Ramos (cell line): ENCODE data around the gene MAL.
"Not testable (repeated sequence)": the region's sequence is repeated elsewhere in the genome, so short reads cannot be mapped to it uniquely, and the experiment has no call there.

Source experiments
- in situ Hi-C: fragments of 300-500 bp; cut with MboI; formaldehyde crosslinking; loops from one replicate; pipeline ENCODE4 v1.14.3; 2022; ENCODE audit warnings: low sequenced_read_pairs; ENCODE audit not compliant: unreplicated experiment

The MAL gene

GRCh38 chr2:95031076-95031725, 5.7 kb downstream of the MAL start:
- in situ Hi-C loops = no loop called here

GRCh38 chr2:95031726-95032116, 6.2 kb downstream of the MAL start:
- in situ Hi-C loops = no loop called here

DNA sequence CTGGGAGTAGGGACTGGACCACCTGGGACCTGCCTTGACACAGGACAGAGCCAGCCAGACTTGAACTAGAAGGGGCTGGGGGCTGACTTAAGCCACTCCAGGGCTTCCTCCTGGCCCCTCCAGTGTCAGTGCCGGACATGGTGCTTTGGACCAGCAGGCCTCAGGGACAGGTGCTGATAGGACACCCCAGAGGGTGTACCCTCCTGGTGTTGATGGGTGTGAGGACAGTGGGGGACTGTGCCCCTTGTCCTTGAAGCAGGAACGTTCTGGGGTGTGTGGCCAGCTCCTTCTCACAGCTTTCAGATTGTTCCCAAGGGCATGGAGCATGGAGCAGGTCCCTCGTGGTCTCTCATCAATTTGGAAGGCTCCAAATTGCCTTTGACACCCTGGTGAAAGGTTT, 6.8 kb downstream of the MAL start:
- in situ Hi-C loops = no loop called here

DNA sequence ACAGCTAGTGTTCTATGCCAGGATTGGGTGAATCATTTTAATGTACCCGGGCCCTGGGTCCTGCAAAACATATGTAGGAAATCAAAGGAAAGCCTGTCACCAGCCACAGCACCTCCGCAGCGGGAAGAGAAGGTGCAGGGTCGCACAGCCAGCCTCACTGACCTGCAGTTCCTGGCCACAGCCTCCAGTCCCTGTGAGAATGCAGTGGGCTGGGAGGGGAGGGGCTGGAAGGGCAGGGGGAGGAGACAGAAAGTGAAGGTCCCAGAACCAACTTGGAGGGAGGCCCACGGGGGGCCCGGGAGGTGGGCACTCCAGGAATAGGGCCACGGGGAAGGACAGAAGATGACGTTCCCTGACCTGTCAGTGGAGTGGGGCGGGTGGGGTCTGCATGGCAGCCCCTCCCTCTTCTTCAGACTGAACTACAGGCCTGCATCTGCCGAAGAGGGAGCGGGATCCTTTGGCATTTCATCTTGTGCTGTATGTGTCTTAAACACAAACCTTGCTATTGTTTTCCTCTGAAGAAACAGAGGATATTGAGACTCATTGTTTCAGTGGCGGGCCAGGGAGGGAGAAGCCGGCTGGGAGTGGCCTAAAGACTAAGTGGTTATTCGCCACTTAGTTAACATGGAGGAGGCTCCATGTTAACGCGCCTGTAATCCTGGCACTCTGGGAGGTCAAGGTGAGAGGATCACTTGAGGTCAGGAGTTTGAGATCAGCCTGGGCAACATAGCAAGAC, 7.5 kb downstream of the MAL start:
- in situ Hi-C loops = no loop called here

- in situ Hi-C loops = no loop called here
These were observed 8.7 kb downstream of the MAL start for GRCh38 chr2:95034221-95034620.

GRCh38 chr2:95034818-95035217, 9.3 kb downstream of the MAL start:
- in situ Hi-C loops = no loop called here

DNA sequence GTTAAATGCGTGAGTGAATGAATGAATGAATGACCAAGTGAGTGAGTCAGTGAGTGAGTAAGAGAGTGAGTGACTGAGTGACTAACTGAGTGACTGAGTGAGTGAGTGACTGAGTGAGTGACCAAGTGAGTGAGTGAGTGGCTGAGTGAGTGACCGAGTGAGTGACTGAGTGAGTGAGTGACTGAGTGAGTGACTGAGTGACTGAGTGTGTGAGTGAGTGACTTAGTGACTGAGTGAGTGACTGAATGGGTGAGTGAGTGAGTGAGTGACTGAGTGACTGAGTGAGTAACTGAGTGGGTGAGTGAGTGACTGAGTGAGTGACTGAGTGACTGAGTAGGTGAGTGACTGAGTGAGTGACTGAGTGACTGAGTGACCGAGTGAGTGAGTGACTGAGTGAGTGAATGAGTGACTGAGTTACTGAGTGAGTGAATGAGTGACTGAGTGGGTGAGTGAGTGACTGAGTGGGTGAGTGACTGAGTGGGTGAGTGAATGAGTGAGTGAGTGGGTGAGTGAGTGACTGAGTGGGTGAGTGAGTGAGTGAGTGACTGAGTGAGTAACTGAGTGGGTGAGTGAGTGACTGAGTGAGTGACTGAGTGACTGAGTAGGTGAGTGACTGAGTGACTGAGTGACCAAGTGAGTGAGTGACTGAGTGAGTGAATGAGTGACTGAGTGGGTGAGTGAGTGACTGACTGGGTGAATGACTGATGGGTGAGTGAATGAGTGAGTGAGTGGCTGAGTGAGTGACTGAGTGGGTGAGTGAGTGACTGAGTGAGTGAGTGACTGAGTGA, 11.3 kb downstream of the MAL start:
- in situ Hi-C loops = no loop called here

- in situ Hi-C loops = no loop called here
These were observed 11.9 kb downstream of the MAL start for GRCh38 chr2:95037384-95037839.

GRCh38 chr2:95037841-95038585, 12.5 kb downstream of the MAL start:
- in situ Hi-C loops = not testable (repeated sequence)

DNA sequence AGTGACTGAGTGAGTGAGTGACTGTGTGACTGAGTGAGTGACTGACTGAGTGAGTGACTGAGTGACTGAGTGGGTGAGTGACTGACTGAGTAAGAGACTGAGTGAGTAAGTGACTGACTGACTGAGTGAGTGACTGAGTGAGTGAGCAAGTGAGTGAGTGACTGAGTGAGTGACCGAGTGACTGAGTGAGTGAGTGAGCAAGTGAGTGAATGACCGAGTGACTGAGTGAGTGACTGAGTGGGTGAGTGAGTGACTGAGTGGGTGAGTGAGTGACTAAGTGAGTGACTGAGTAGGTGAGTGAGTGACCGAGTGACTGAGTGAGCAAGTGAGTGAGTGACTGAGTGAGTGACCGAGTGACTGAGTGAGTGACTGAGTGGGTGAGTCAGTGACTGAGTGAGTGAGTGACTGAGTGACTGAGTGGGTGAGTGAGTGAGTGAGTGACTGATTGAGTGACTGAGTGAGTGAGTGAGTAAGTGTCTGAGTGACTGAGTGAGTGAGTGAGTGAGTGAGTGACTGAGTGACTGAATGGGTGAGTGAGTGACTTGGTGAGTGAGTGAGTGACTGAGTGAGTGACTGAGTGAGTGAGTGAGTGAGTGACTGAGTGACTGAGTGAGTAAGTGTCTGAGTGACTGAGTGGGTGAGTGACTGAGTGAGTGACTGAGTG, 13.3 kb downstream of the MAL start:
- in situ Hi-C loops = no loop called here

DNA sequence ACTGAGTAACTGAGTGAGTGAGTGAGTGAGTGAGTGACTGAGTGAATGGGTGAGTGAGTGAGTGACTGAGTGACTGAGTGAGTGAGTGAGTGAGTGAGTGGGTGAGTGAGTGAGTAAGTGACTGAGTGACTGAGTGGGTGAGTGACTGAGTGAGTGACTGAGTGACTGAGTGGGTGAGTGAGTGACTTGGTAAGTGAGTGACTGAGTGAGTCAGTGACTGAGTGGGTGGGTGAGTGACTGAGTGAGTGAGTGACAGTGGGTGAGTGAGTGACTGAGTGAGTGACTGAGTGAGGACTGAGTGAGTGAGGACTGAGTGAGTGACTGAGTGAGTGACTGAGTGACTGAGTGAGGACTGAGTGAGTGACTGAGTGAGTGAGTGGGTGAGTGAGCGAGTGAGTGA, 13.9 kb downstream of the MAL start:
- in situ Hi-C loops = no loop called here

- in situ Hi-C loops = no loop called here
These were observed 14.5 kb downstream of the MAL start for GRCh38 chr2:95039978-95040377.

DNA sequence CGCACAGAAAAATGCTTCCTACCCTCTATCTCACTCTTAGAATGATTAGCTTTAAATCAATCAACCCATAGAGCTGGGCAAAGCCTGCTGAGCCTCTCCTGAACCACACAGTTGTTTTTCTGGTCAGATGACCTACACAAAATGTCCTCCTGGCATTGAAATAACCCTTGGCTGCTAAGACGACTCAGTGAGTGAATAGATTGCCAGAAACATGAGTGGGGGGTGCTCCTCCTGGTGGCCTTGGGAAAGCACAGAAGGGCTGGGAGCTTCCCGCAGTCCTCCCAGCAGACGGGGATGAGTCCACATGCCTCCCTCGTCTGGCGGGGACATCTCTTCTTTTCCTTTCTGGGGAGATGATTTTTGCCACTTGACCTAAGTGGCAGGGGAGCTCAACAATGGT, 14.9 kb downstream of the MAL start:
- in situ Hi-C loops = no loop called here

DNA sequence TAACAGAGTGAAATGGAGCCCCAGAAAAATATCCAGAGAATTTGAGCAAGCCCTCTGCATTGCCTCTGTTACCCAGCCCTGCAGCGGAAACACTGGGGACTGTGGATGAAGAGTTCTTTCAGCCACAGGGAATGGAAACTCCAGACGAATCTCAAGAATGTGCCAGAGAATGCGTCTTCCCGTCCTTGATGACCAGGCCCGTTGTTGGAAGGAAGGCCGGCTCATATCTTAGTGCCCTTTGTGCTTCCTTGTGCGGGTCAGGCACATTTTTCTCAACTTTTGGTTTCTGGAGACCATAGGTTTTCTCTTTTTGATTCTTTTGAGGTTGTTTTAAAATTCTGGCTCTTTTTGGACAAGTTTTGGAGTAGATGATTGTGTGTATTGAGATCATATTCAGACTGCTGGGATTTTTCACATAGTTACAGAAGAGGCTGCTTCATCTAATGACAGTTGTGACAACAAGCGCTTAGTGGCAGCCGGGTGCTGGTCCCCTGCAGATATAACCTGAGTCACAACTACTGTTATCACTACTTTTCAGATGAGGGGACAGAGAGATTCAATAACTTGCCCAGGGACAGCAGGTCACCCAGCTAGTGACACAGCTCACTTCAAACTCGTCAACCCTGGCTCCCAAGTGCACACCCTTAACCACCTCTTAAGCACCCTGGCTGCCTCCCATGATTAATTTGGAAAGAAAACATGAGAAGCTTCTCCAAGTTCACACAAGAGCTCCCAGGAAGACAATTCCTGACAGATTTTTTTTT, 15.7 kb downstream of the MAL start:
- in situ Hi-C loops = no loop called here

DNA sequence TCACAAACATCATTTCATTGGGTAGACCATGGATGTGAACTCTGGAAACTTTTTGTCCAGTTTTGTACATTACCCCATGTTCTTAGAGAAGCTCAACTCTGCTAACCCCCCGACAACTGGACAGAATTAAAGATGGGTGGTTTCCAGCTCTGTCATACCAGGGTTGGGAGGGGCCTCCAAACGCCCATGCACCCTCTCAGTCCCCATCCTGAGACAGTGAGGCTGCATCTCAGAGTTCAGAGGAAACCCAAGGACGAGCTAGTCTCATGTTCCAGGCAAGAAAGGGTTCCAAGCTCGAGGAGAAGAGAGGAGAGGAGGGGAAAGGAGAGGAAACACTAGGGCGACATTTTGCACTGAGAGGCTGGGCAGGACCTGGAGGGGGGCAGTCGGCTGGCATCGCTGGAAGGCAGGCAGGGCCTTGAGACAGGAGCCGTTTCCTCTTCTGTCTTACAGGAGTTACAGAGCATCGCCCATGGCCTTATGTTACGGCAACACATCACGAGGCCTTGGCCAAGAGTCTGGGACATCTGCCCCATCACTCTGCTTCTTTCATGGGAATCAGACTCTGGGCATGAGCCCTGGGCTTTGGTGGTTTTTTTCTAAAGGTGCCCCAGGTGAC, 16.4 kb downstream of the MAL start:
- in situ Hi-C loops = no loop called here

GRCh38 chr2:95042472-95043271, 17.2 kb downstream of the MAL start:
- in situ Hi-C loops = no loop called here

DNA sequence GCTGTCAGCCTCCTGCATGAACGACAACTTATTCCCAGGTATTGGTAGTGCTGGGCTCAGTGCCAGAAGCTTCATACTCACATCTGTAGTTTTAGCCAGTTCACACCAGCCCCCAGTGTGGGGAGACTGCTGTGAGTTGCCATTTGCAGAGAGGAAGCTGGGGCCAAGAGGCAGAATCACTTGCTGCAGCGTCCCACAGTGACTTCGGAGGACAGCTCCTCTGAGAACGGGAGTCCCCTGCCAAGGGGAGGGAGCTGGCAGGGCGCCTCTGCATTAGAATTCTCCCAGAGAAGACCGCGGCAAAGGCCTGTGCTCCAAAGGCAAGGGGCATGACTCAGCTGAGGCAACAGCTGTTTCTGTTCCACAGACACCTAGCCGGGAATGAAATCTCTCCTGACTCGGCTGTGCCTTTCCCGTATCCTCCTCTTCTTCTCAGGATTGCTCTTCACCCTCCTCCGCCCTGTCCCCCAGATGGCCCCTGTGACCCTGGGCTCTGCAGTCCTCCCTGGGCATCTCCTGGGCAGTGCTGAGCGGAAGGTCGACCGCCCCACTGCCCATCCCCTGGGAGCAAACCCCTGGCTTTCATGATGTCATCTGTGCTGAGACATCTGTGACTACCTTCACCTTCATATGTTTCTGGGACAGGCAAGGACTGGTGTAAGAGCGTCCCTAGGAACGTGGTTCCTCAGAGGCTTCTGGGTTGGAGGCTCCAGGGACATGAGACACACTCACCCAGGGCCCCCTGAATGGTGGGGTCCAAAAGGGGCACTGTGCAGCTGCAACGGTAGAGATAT, 18.0 kb downstream of the MAL start:
- in situ Hi-C loops = no loop called here
